ENCODE results near the gene CCDC54.

DNA sequence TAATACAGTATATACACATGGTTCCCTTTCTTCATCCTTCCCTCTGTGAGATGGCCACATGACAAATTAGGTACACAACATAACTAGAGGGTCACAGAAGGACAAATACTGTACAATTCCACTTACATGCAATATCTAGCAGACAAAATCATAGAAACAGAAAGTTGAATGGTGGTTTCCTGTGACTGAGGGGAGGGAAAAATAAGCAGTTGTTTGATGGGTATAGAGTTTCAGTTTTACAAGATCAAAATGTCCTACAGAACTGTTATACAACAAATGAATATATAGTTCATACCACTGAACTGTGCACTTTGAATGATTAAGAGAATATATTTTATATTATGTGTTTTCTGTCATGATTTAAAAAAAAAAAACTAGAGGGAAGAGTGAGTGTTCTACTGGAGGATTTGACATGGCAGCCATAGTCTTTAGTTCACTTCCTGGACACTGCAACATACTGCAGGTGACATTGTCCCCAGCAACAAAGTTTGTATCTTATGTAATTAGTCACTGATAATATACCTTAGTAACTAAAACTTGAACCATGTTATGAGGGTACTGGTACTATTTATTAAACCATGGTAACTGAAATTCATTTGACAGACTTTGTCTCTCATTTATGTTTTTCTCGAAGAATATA lies 37.2 kb downstream of the CCDC54 start:
- TF ChIP-seq, protein P1, sequence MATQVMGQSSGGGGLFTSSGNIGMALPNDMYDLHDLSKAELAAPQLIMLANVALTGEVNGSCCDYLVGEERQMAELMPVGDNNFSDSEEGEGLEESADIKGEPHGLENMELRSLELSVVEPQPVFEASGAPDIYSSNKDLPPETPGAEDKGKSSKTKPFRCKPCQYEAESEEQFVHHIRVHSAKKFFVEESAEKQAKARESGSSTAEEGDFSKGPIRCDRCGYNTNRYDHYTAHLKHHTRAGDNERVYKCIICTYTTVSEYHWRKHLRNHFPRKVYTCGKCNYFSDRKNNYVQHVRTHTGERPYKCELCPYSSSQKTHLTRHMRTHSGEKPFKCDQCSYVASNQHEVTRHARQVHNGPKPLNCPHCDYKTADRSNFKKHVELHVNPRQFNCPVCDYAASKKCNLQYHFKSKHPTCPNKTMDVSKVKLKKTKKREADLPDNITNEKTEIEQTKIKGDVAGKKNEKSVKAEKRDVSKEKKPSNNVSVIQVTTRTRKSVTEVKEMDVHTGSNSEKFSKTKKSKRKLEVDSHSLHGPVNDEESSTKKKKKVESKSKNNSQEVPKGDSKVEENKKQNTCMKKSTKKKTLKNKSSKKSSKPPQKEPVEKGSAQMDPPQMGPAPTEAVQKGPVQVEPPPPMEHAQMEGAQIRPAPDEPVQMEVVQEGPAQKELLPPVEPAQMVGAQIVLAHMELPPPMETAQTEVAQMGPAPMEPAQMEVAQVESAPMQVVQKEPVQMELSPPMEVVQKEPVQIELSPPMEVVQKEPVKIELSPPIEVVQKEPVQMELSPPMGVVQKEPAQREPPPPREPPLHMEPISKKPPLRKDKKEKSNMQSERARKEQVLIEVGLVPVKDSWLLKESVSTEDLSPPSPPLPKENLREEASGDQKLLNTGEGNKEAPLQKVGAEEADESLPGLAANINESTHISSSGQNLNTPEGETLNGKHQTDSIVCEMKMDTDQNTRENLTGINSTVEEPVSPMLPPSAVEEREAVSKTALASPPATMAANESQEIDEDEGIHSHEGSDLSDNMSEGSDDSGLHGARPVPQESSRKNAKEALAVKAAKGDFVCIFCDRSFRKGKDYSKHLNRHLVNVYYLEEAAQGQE (IDR thresholded peaks at IDR 0.05; ENCODE audit: low read depth): no peak
- no peak for TF ChIP-seq NFIC (IDR thresholded peaks at IDR 0.05)
- no peak for TF ChIP-seq RAD21 (IDR thresholded peaks at IDR 0.05; ENCODE audit: low read depth)
- no peak for TF ChIP-seq TAF1 (IDR thresholded peaks at IDR 0.05; ENCODE audit: low read depth)
- TF ChIP-seq, protein P2, sequence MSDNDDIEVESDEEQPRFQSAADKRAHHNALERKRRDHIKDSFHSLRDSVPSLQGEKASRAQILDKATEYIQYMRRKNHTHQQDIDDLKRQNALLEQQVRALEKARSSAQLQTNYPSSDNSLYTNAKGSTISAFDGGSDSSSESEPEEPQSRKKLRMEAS (IDR thresholded peaks at IDR 0.05): no peak
- TF ChIP-seq YY1 (IDR thresholded peaks at IDR 0.05; ENCODE audit: low read depth): no peak
- no peak for TF ChIP-seq CREB1 (IDR thresholded peaks at IDR 0.05; ENCODE audit: low read depth)
- TF ChIP-seq, protein P3, sequence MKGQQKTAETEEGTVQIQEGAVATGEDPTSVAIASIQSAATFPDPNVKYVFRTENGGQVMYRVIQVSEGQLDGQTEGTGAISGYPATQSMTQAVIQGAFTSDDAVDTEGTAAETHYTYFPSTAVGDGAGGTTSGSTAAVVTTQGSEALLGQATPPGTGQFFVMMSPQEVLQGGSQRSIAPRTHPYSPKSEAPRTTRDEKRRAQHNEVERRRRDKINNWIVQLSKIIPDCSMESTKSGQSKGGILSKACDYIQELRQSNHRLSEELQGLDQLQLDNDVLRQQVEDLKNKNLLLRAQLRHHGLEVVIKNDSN (IDR thresholded peaks at IDR 0.05): no peak
- no peak for TF ChIP-seq EP300 (IDR thresholded peaks at IDR 0.05; ENCODE audit: borderline replicate concordance)

All from Ishikawa (cell line).